ENCODE data around the gene TMEM161A.
A peak's percentile ranks its signal among the peaks of the same experiment; 100 is the strongest.

TMEM161A gene

GRCh38 chr19:19169236-19170052, 31.2 kb upstream of the TMEM161A start:
- H2BK12ac ChIP-seq (ENCODE audit: low read length in 2 of 2), result no peak overlapping the region
- H2BK120ac ChIP-seq (ENCODE audit: low read depth, low read length), result no peak overlapping the region
- no peak overlapping the region for H2AFZ ChIP-seq (ENCODE audit: low read depth, low read length)
- no peak overlapping the region for H4K8ac ChIP-seq (ENCODE audit: low read length)
- no peak overlapping the region for H3K23ac ChIP-seq (ENCODE audit: low read length in 2 of 2)
- H3K36me3 ChIP-seq (ENCODE audit: control insufficient read depth in 1 of 2, insufficient read depth in 2 of 2, low read depth in 1 of 2, low read length in 2 of 2), result no peaks in the 10 kb centered on the region
- H3K18ac ChIP-seq (ENCODE audit: low read depth in 1 of 2, low read length in 2 of 2), result no peak overlapping the region
- H3K14ac ChIP-seq (ENCODE audit: low read length in 2 of 2), result no peak overlapping the region
- no peak overlapping the region for H3K4ac ChIP-seq (ENCODE audit: low read depth in 1 of 2, low read length in 2 of 2)
- H3K4me2 ChIP-seq (ENCODE audit: low read length, poor library complexity, severe bottlenecking), result peak overlapping the region; percentile 54
- H3K9me3 ChIP-seq (ENCODE audit: control insufficient read depth, low read length), result no peaks in the 10 kb centered on the region
- no peaks in the 10 kb centered on the region for H3K79me1 ChIP-seq (replicated peaks; ENCODE audit: low read length, poor library complexity, severe bottlenecking)
- H3K4me1 ChIP-seq (ENCODE audit: control insufficient read depth, insufficient read depth, low read depth, low read length), result peaks cover 16% of the 10 kb centered on the region
- peaks cover 11 to 15% of the 10 kb centered on the region in 2 experiments for H3K27me3 ChIP-seq (ENCODE audit: control insufficient read depth in 1 of 2, insufficient read depth in 1 of 2, low read length in 2 of 2)
- no peak overlapping the region for H2AK5ac ChIP-seq (ENCODE audit: low read length, severe bottlenecking)
- no peak for DNase-seq
- no peak overlapping the region for H2BK5ac ChIP-seq (ENCODE audit: low read depth, low read length, poor library complexity, severe bottlenecking)
- no peak overlapping the region for H3K27ac ChIP-seq (ENCODE audit: low read length, poor library complexity, severe bottlenecking)
- H3K4me3 ChIP-seq (ENCODE audit: insufficient read depth in 1 of 2, low read depth in 1 of 2, low read length in 2 of 2), result peak overlapping the region in 1 of 2 experiments; percentile 62
- no peak overlapping the region for H3K9ac ChIP-seq (ENCODE audit: low read length)
- H4K91ac ChIP-seq (ENCODE audit: low read length), result no peak overlapping the region
- H2BK15ac ChIP-seq (ENCODE audit: low read depth, poor library complexity, severe bottlenecking), result no peak overlapping the region
- 76% methylated on average over 9 of the region's 9 CpGs for WGBS

GRCh38 chr19:19167612-19168011, 29.3 kb upstream of the TMEM161A start:
- H3K4me1 ChIP-seq (ENCODE audit: control insufficient read depth, insufficient read depth, low read depth, low read length), result peaks cover 16% of the 10 kb centered on the region
- H2BK120ac ChIP-seq (ENCODE audit: low read depth, low read length), result no peak overlapping the region
- H2AK5ac ChIP-seq (ENCODE audit: low read length, severe bottlenecking), result no peak overlapping the region
- no peak overlapping the region for H3K14ac ChIP-seq (ENCODE audit: low read length in 2 of 2)
- no peak overlapping the region for H2BK15ac ChIP-seq (ENCODE audit: low read depth, poor library complexity, severe bottlenecking)
- H3K9me3 ChIP-seq (ENCODE audit: control insufficient read depth, low read length), result no peaks in the 10 kb centered on the region
- no peaks in the 10 kb centered on the region for H3K36me3 ChIP-seq (ENCODE audit: control insufficient read depth in 1 of 2, insufficient read depth in 2 of 2, low read depth in 1 of 2, low read length in 2 of 2)
- no peak for DNase-seq
- H3K23ac ChIP-seq (ENCODE audit: low read length in 2 of 2), result no peak overlapping the region
- H4K8ac ChIP-seq (ENCODE audit: low read length), result no peak overlapping the region
- H3K27me3 ChIP-seq (ENCODE audit: control insufficient read depth in 1 of 2, insufficient read depth in 1 of 2, low read length in 2 of 2), result peaks cover 11 to 15% of the 10 kb centered on the region in 2 experiments
- WGBS, result 80% methylated on average over 3 of the region's 3 CpGs
- H3K4me2 ChIP-seq (ENCODE audit: low read length, poor library complexity, severe bottlenecking), result no peak overlapping the region
- H3K4me3 ChIP-seq (ENCODE audit: insufficient read depth in 1 of 2, low read depth in 1 of 2, low read length in 2 of 2), result no peak overlapping the region
- H2BK12ac ChIP-seq (ENCODE audit: low read length in 2 of 2), result no peak overlapping the region
- no peak overlapping the region for H3K27ac ChIP-seq (ENCODE audit: low read length, poor library complexity, severe bottlenecking)
- H2BK5ac ChIP-seq (ENCODE audit: low read depth, low read length, poor library complexity, severe bottlenecking), result no peak overlapping the region
- no peak overlapping the region for H2AFZ ChIP-seq (ENCODE audit: low read depth, low read length)
- H3K18ac ChIP-seq (ENCODE audit: low read depth in 1 of 2, low read length in 2 of 2), result no peak overlapping the region
- H4K91ac ChIP-seq (ENCODE audit: low read length), result no peak overlapping the region
- H3K79me1 ChIP-seq (replicated peaks; ENCODE audit: low read length, poor library complexity, severe bottlenecking), result no peaks in the 10 kb centered on the region
- H3K4ac ChIP-seq (ENCODE audit: low read depth in 1 of 2, low read length in 2 of 2), result no peak overlapping the region
- no peak overlapping the region for H3K9ac ChIP-seq (ENCODE audit: low read length)

GRCh38 chr19:19165396-19165795, 27.1 kb upstream of the TMEM161A start:
- no peaks in the 10 kb centered on the region for H3K9me3 ChIP-seq (ENCODE audit: control insufficient read depth, low read length)
- no peak overlapping the region for H3K18ac ChIP-seq (ENCODE audit: low read depth in 1 of 2, low read length in 2 of 2)
- H3K9ac ChIP-seq (ENCODE audit: low read length), result no peak overlapping the region
- no peak overlapping the region for H2BK120ac ChIP-seq (ENCODE audit: low read depth, low read length)
- H2BK5ac ChIP-seq (ENCODE audit: low read depth, low read length, poor library complexity, severe bottlenecking), result no peak overlapping the region
- no peak overlapping the region for H3K4me3 ChIP-seq (ENCODE audit: insufficient read depth in 1 of 2, low read depth in 1 of 2, low read length in 2 of 2)
- DNase-seq, result no peak
- H3K79me1 ChIP-seq (replicated peaks; ENCODE audit: low read length, poor library complexity, severe bottlenecking), result no peaks in the 10 kb centered on the region
- H3K14ac ChIP-seq (ENCODE audit: low read length in 2 of 2), result no peak overlapping the region
- no peak overlapping the region for H4K91ac ChIP-seq (ENCODE audit: low read length)
- no peak overlapping the region for H2AK5ac ChIP-seq (ENCODE audit: low read length, severe bottlenecking)
- H3K27ac ChIP-seq (ENCODE audit: low read length, poor library complexity, severe bottlenecking), result no peak overlapping the region
- no peak overlapping the region for H2BK12ac ChIP-seq (ENCODE audit: low read length in 2 of 2)
- H3K23ac ChIP-seq (ENCODE audit: low read length in 2 of 2), result no peak overlapping the region
- H3K4me1 ChIP-seq (ENCODE audit: control insufficient read depth, insufficient read depth, low read depth, low read length), result peaks cover 7% of the 10 kb centered on the region
- H2AFZ ChIP-seq (ENCODE audit: low read depth, low read length), result no peak overlapping the region
- H3K36me3 ChIP-seq (ENCODE audit: control insufficient read depth in 1 of 2, insufficient read depth in 2 of 2, low read depth in 1 of 2, low read length in 2 of 2), result no peaks in the 10 kb centered on the region
- H2BK15ac ChIP-seq (ENCODE audit: low read depth, poor library complexity, severe bottlenecking), result no peak overlapping the region
- no peak overlapping the region for H4K8ac ChIP-seq (ENCODE audit: low read length)
- H3K4ac ChIP-seq (ENCODE audit: low read depth in 1 of 2, low read length in 2 of 2), result no peak overlapping the region
- H3K4me2 ChIP-seq (ENCODE audit: low read length, poor library complexity, severe bottlenecking), result no peak overlapping the region
- H3K27me3 ChIP-seq (ENCODE audit: control insufficient read depth in 1 of 2, insufficient read depth in 1 of 2, low read length in 2 of 2), result peaks cover 6 to 8% of the 10 kb centered on the region in 2 experiments
- 100% methylated on average over 1 of the region's 1 CpG for WGBS

GRCh38 chr19:19162495-19162894, 24.2 kb upstream of the TMEM161A start:
- WGBS, result 85% methylated on average over 7 of the region's 7 CpGs
- Histone ChIP-seq H2BK5ac (ENCODE audit: low read depth, low read length, poor library complexity, severe bottlenecking) (no peak overlapping the region), H3K18ac (ENCODE audit: low read depth in 1 of 2, low read length in 2 of 2) (no peak overlapping the region), H3K9me3 (ENCODE audit: control insufficient read depth, low read length) (no peaks in the 10 kb centered on the region), H3K23ac (ENCODE audit: low read length in 2 of 2) (no peak overlapping the region), H2AK5ac (ENCODE audit: low read length, severe bottlenecking) (no peak overlapping the region), H2BK120ac (ENCODE audit: low read depth, low read length) (no peak overlapping the region), H2AFZ (ENCODE audit: low read depth, low read length) (no peak overlapping the region), H3K27ac (ENCODE audit: low read length, poor library complexity, severe bottlenecking) (no peak overlapping the region), H3K4me1 (ENCODE audit: control insufficient read depth, insufficient read depth, low read depth, low read length) (no peaks in the 10 kb centered on the region), H4K91ac (ENCODE audit: low read length) (no peak overlapping the region), H2BK12ac (ENCODE audit: low read length in 2 of 2) (no peak overlapping the region), H3K4me3 (ENCODE audit: insufficient read depth in 1 of 2, low read depth in 1 of 2, low read length in 2 of 2) (no peak overlapping the region), H3K4me2 (ENCODE audit: low read length, poor library complexity, severe bottlenecking) (no peak overlapping the region), H4K8ac (ENCODE audit: low read length) (peak overlapping the region; percentile 9), H2BK15ac (ENCODE audit: low read depth, poor library complexity, severe bottlenecking) (no peak overlapping the region), H3K14ac (ENCODE audit: low read length in 2 of 2) (no peak overlapping the region), H3K4ac (ENCODE audit: low read depth in 1 of 2, low read length in 2 of 2) (no peak overlapping the region), H3K27me3 (ENCODE audit: control insufficient read depth in 1 of 2, insufficient read depth in 1 of 2, low read length in 2 of 2) (no peaks in the 10 kb centered on the region), H3K36me3 (ENCODE audit: control insufficient read depth in 1 of 2, insufficient read depth in 2 of 2, low read depth in 1 of 2, low read length in 2 of 2) (no peaks in the 10 kb centered on the region), H3K79me1 (replicated peaks; ENCODE audit: low read length, poor library complexity, severe bottlenecking) (no peaks in the 10 kb centered on the region), H3K9ac (ENCODE audit: low read length) (no peak overlapping the region)
- no peak for DNase-seq
